ENCODE results near the gene TRAPPC1.
A peak's percentile ranks its signal among the peaks of the same experiment; 100 is the strongest.

DNA sequence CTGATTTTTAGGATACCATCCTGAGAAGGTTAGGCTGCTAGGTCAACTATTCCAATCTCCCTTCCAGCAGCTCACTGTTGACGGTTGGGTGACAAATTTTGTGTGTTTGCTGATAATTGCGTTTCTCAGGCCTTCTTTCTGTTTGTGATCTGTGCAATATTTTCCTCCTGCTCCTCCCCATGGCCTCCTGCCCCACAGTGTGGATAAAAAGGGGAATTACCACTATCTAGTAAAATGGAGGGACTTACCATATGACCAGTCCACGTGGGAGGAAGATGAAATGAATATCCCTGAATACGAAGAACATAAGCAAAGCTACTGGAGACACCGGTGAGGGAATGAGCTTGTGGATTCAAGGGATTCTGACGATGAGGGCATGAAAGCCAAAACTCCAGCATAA lies 34.0 kb downstream of the TRAPPC1 start:
- TF ChIP-seq EZH2phosphoT487 (IDR thresholded peaks at IDR 0.05; ENCODE audit: borderline replicate concordance, low read depth) (no peak), GABPA (IDR thresholded peaks at IDR 0.05; ENCODE audit: low read depth) (no peak), TAF1 (IDR thresholded peaks at IDR 0.05; ENCODE audit: borderline replicate concordance, low read depth, low read length) (no peak), JUND (IDR thresholded peaks at IDR 0.05) (no peak), PBX3 (IDR thresholded peaks at IDR 0.05) (no peak)
- TF ChIP-seq, protein P1, sequence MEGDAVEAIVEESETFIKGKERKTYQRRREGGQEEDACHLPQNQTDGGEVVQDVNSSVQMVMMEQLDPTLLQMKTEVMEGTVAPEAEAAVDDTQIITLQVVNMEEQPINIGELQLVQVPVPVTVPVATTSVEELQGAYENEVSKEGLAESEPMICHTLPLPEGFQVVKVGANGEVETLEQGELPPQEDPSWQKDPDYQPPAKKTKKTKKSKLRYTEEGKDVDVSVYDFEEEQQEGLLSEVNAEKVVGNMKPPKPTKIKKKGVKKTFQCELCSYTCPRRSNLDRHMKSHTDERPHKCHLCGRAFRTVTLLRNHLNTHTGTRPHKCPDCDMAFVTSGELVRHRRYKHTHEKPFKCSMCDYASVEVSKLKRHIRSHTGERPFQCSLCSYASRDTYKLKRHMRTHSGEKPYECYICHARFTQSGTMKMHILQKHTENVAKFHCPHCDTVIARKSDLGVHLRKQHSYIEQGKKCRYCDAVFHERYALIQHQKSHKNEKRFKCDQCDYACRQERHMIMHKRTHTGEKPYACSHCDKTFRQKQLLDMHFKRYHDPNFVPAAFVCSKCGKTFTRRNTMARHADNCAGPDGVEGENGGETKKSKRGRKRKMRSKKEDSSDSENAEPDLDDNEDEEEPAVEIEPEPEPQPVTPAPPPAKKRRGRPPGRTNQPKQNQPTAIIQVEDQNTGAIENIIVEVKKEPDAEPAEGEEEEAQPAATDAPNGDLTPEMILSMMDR (IDR thresholded peaks at IDR 0.05), result peak; percentile 70
- TF ChIP-seq, protein P2, sequence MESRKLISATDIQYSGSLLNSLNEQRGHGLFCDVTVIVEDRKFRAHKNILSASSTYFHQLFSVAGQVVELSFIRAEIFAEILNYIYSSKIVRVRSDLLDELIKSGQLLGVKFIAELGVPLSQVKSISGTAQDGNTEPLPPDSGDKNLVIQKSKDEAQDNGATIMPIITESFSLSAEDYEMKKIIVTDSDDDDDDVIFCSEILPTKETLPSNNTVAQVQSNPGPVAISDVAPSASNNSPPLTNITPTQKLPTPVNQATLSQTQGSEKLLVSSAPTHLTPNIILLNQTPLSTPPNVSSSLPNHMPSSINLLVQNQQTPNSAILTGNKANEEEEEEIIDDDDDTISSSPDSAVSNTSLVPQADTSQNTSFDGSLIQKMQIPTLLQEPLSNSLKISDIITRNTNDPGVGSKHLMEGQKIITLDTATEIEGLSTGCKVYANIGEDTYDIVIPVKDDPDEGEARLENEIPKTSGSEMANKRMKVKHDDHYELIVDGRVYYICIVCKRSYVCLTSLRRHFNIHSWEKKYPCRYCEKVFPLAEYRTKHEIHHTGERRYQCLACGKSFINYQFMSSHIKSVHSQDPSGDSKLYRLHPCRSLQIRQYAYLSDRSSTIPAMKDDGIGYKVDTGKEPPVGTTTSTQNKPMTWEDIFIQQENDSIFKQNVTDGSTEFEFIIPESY (IDR thresholded peaks at IDR 0.05; ENCODE audit: borderline replicate concordance, low read depth), result no peak
